Panc1 (cell line): ENCODE data around the gene CDKN2B-AS1. TPM values are rescaled to one million over a fixed set of nuclear protein-coding genes. Genes with fewer than 3 reads are reported as not detected.

Experiments
- ATAC-seq: fragments of 200-7000 bp; cut with Tn5 transposase; 2 replicates; pipeline ENCODE4 v1.9.1; 2020; ENCODE audit warnings: mild to moderate bottlenecking, moderate library complexity
- BruUV-seq: library from RNA; stranded (reverse); fragments of 400-500 nt; replicated peaks from 2 replicates; lab custom pipeline; 2021; lab: Mats Ljungman, UMichigan
- CTCF ChIA-PET: fragments of 300-600 bp; sonication (Branson Sonifier 250); formaldehyde crosslinking; loops from one replicate; lab custom pipeline; 2022; ENCODE audit warnings: antibody characterized with exemption; lab: Charles Lee
- POLR2A ChIA-PET: fragments of 300-600 bp; sonication (Branson Sonifier 250); formaldehyde crosslinking; loops from one replicate; lab custom pipeline; 2022; ENCODE audit warnings: antibody characterized with exemption; lab: Charles Lee
- DNase-seq: peaks from one replicate; pipeline ENCODE4 v3.0.0-alpha.2; 2010; ENCODE audit warnings: low read depth, low spot score
- H3K27ac ChIP-seq: 2 replicates; pipeline ENCODE4 v1.5.1; 2011; ENCODE audit warnings: mild to moderate bottlenecking, low read length, inconsistent platforms
- H3K27me3 ChIP-seq: fragments of 200-500 bp; sonication (Bioruptor generic); 2 replicates; pipeline ENCODE4 v1.6.0; 2014; ENCODE audit warnings: low read length, inconsistent platforms; ENCODE audit not compliant: control insufficient read depth, insufficient read depth
- H3K36me3 ChIP-seq: fragments of 200-500 bp; sonication (Bioruptor generic); 2 replicates; pipeline ENCODE4 v1.5.1; 2014; ENCODE audit warnings: inconsistent platforms, mild to moderate bottlenecking, low read length, moderate library complexity; ENCODE audit not compliant: control insufficient read depth, insufficient read depth
- H3K4me1 ChIP-seq: 2 replicates; pipeline ENCODE4 v1.5.1; 2011; ENCODE audit warnings: inconsistent platforms, mild to moderate bottlenecking, low read length, moderate library complexity; ENCODE audit not compliant: control insufficient read depth, insufficient read depth
- H3K4me3 ChIP-seq, 2 experiments: 2 replicates each; pipeline ENCODE4 v1.5.1; 2011 to 2012; ENCODE audit warnings: low read depth in 2 of 2, low read length in 2 of 2, mild to moderate bottlenecking in 2 of 2, inconsistent platforms in 1 of 2, moderate library complexity in 1 of 2
- H3K9me3 ChIP-seq: fragments of 200-500 bp; sonication (Bioruptor generic); 2 replicates; pipeline ENCODE4 v1.5.1; 2014; ENCODE audit warnings: low read depth, mild to moderate bottlenecking, inconsistent platforms, low read length, moderate library complexity; ENCODE audit not compliant: control insufficient read depth, insufficient read depth
- POLR2AphosphoS5 ChIP-seq: IDR thresholded peaks from 2 replicates; pipeline ENCODE4 v1.6.1; 2012; ENCODE audit warnings: mild to moderate bottlenecking, low read depth, low read length, moderate library complexity
- SIN3A ChIP-seq: IDR thresholded peaks from 2 replicates; pipeline ENCODE4 v1.6.1; 2012; ENCODE audit warnings: low read depth, mild to moderate bottlenecking, low read length, moderate library complexity, borderline replicate concordance; ENCODE audit not compliant: insufficient read depth
- TCF7L2 ChIP-seq: IDR thresholded peaks from 2 replicates; pipeline ENCODE4 v1.6.1; 2011; ENCODE audit warnings: mild to moderate bottlenecking, low read depth, low read length, inconsistent platforms
- in situ Hi-C: cut with HindIII; loops from 2 replicates; pipeline ENCODE4 v1.10.0; 2016; ENCODE audit warnings: low sequenced_read_pairs, low pct_unique_long_range_greater_than_20kb
- intact Hi-C: fragments of 100-400 bp; cut with micrococcal nuclease; formaldehyde crosslinking; loops from one replicate; pipeline ENCODE4 v1.10.0; 2022; ENCODE audit not compliant: unreplicated experiment
- total RNA-seq: library from RNA; stranded (reverse); gene quantifications from one replicate; pipeline ENCODE4 v1.2.1, GENCODE V29; 2021; ENCODE audit not compliant: unreplicated experiment
- TF ChIP-seq, protein P1 (sequence below), 2 experiments: IDR thresholded peaks; 2 replicates each; pipeline ENCODE4 v1.6.1; 2011 to 2012; ENCODE audit warnings: low read depth in 2 of 2, control low read depth in 1 of 2, low read length in 1 of 2, mild to moderate bottlenecking in 1 of 2, moderate library complexity in 1 of 2; ENCODE audit not compliant: insufficient read depth in 1 of 2
- TF ChIP-seq, protein P2 (sequence below): fragments of 450-650 bp; IDR thresholded peaks from 2 replicates; pipeline ENCODE4 v1.5.1; 2017; ENCODE audit warnings: mild to moderate bottlenecking

CDKN2B-AS1 gene
- total RNA-seq, 1 experiment from 2014 or later: not detected

DNA sequence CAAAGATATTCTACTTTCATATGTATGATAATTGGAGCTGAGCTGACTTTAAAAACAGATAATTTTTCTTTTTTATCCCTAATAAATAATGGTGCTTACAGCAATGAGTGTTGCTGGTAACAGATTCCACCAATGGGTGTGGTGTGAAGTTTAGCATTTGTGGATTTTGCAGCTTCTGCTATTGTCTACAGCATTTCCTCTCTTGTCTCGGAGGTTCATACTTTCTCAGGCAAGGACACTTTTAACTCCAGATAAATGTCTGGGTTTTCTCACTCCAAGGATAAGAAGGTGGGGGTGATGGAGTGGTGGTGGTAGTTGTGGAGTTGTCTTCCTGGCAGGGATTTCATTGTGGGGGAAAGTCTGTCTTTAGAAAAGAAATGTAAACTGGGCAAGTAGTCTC lies 134.5 kb downstream of the CDKN2B-AS1 start:
- H3K4me3 ChIP-seq: no peak overlapping the region
- no peak overlapping the region for H3K27ac ChIP-seq
- no peaks in the 10 kb centered on the region for H3K9me3 ChIP-seq
- no TSS peak for BruUV-seq
- CTCF ChIA-PET: no interaction called here
- H3K4me1 ChIP-seq: no peaks in the 10 kb centered on the region
- TF ChIP-seq TCF7L2 (no peak), SIN3A (no peak), POLR2AphosphoS5 (no peak)
- TF ChIP-seq, protein P1, sequence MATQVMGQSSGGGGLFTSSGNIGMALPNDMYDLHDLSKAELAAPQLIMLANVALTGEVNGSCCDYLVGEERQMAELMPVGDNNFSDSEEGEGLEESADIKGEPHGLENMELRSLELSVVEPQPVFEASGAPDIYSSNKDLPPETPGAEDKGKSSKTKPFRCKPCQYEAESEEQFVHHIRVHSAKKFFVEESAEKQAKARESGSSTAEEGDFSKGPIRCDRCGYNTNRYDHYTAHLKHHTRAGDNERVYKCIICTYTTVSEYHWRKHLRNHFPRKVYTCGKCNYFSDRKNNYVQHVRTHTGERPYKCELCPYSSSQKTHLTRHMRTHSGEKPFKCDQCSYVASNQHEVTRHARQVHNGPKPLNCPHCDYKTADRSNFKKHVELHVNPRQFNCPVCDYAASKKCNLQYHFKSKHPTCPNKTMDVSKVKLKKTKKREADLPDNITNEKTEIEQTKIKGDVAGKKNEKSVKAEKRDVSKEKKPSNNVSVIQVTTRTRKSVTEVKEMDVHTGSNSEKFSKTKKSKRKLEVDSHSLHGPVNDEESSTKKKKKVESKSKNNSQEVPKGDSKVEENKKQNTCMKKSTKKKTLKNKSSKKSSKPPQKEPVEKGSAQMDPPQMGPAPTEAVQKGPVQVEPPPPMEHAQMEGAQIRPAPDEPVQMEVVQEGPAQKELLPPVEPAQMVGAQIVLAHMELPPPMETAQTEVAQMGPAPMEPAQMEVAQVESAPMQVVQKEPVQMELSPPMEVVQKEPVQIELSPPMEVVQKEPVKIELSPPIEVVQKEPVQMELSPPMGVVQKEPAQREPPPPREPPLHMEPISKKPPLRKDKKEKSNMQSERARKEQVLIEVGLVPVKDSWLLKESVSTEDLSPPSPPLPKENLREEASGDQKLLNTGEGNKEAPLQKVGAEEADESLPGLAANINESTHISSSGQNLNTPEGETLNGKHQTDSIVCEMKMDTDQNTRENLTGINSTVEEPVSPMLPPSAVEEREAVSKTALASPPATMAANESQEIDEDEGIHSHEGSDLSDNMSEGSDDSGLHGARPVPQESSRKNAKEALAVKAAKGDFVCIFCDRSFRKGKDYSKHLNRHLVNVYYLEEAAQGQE (IDR thresholded peaks at IDR 0.05; ENCODE audit: insufficient read depth in 1 of 2, low read depth in 2 of 2, low read length in 1 of 2): no peak
- TF ChIP-seq, protein P2, sequence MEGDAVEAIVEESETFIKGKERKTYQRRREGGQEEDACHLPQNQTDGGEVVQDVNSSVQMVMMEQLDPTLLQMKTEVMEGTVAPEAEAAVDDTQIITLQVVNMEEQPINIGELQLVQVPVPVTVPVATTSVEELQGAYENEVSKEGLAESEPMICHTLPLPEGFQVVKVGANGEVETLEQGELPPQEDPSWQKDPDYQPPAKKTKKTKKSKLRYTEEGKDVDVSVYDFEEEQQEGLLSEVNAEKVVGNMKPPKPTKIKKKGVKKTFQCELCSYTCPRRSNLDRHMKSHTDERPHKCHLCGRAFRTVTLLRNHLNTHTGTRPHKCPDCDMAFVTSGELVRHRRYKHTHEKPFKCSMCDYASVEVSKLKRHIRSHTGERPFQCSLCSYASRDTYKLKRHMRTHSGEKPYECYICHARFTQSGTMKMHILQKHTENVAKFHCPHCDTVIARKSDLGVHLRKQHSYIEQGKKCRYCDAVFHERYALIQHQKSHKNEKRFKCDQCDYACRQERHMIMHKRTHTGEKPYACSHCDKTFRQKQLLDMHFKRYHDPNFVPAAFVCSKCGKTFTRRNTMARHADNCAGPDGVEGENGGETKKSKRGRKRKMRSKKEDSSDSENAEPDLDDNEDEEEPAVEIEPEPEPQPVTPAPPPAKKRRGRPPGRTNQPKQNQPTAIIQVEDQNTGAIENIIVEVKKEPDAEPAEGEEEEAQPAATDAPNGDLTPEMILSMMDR: no peak
- no peaks in the 10 kb centered on the region; the same call in 1 of the 2 replicates for H3K36me3 ChIP-seq
- intact Hi-C loops (no loop called here), in situ Hi-C loops (no loop called here)
- POLR2A ChIA-PET: no interaction called here
- H3K27me3 ChIP-seq: no peaks in the 10 kb centered on the region
- DNase-seq (no peak), ATAC-seq (no peak)

DNA sequence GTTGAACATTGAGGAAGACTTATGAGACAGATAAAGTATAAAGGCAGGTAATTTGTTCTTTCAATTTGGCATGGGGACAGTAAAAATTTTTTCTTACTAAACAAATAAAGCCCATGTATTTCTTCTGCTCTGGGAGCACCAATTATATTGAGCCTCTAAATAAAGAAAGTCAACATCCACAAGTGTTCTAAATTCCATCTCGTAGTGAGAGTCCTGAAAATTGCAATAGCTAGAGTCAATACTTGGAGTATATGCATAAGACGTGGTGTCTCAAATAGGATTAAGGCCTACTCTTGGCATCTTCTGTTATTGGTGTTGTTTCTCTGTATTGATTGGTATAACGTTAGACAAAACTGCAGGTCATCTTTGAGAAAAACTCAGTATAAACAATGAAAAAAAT lies 135.0 kb downstream of the CDKN2B-AS1 start:
- Histone ChIP-seq H3K27ac (no peak overlapping the region), H3K4me1 (no peaks in the 10 kb centered on the region), H3K4me3 (no peak overlapping the region), H3K27me3 (no peaks in the 10 kb centered on the region), H3K9me3 (no peaks in the 10 kb centered on the region), H3K36me3 (no peaks in the 10 kb centered on the region; the same call in 1 of the 2 replicates)
- DNase-seq: no peak
- CTCF ChIA-PET: no interaction called here
- POLR2A ChIA-PET: no interaction called here
- in situ Hi-C loops (no loop called here), intact Hi-C loops (no loop called here)
- TF ChIP-seq SIN3A (no peak), TCF7L2 (no peak)
- TF ChIP-seq, protein P1 (IDR thresholded peaks at IDR 0.05; ENCODE audit: insufficient read depth in 1 of 2, low read depth in 2 of 2, low read length in 1 of 2): no peak
- TF ChIP-seq, protein P2: no peak
- no TSS peak for BruUV-seq
- no peak for ATAC-seq
